HuH-7 (cell line): Measurements from ENCODE around the gene CABLES1.
"Not testable (repeated sequence)": the region's sequence is repeated elsewhere in the genome, so short reads cannot be mapped to it uniquely, and the experiment has no call there.

Source experiments
- DNase-seq: peaks from one replicate; pipeline ENCODE4 v3.0.0; 2011; ENCODE audit warnings: low spot score

CABLES1 gene

DNA sequence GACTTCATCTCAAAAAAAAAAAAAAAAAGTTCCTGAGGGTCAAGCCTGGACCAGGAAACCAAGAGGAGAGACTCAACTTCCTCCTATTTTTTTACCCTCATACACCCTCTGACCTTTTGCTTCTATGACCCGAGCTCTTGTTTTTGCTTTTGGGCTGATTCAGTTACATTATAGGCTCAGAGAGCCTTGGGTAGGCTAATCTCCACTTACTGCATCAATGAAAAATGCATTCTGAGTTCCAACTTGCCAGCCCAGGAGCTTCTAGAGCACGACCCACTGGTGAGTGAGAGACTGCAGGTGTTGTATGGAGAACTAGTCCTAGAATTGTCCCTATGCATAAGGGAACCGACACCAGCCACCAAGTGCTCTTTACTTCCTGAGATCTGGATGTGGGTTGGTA, 91.1 kb downstream of the CABLES1 start:
- DNase-seq: no peak

DNA sequence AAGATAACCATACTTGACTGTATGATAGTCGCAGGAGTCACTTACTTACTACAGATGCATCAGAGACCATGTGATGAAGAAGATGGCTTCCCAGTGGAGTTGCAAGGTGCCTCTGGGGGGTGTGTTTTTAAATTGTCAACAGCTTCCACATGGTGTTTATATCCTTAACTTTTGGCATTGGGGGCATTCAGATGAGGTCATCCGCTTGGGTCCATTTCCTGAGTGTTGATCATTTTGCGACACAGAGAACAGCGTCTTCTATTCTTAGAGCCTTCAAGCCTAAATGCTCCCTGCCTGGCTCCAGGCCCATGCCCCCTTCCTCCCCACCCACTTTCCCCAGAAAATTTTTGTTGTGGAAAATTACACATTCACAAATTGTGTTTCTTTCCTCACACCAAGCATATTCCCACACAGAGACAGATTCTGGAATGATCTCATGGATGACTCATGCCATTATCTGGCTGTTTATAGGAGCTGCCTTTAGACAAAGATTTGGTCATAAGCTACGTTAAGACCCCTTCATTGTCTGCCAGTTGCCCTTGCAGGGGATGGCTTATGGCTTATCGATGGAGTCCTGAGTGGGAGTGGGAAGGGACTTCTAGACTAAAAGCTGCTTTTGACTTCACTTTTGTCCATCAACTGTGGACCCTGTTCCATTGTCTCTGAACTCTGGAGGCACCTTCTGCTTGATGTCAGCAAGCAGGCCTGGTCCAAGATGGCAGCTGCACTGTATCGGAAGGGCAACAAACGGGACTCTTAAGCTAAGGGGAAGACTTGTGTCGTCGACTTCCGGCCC, 91.8 kb downstream of the CABLES1 start:
- no peak for DNase-seq

DNA sequence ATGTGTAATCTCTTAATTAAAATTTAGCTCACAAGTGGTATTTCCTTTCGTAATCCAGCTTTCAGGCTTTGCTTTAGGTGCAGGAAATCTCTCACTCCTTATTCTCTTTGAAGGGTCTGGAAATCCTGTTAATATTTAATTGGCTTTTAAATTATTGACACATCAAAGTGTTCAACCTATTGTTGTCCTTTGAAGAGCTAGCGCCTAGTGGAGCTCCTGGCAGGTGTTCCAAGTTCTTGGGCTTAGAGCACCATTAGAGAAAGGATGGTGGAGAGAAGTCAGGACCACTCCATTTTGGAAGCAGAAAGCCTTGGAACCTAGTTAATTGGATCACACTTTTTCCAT, 92.4 kb downstream of the CABLES1 start:
- no peak for DNase-seq

DNA sequence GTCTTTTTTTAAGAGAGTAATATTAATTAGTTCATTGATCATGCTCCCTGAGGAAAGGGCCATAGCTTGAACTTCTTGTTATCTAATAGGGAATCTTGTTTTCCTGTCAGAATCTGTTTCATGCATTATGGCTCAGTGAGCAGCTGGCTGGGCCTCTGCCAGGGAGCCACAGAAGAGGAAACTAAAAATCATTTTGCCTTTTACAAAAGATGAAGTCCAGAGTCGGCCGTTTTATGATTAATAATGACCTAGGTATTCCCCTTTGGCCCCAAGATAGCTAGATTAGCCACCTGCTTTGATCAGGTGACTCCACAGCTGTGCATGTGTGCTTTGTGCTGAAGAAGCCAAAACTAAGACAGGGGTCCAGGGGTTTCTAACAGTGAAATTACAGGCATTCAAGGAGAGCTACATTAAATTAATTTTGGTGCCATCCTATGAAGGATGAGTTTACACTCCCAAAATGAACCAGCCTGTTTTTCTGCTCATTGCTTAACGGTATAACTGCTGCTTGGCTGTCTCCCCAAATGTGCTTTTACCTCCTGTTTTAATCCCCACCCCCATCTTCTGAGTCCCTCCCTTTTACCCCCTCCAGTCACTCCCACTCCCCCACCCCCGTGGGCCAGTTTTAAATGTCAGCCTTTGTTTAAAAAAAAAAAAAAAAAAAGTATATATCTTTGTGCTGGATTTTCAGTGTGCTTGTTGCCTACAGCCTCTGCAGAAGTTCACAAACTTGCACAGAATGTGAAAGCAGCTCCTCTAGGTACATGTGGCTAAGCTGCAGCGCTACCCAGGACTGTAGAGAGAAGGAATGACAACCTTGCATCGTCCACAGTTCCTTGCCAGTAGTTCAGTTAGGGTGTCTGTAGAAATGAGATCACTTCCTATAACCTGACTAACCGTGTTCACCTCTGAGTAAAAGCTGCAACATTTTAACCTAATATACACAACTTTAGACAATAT, 93.1 kb downstream of the CABLES1 start:
- DNase-seq: no peak

DNA sequence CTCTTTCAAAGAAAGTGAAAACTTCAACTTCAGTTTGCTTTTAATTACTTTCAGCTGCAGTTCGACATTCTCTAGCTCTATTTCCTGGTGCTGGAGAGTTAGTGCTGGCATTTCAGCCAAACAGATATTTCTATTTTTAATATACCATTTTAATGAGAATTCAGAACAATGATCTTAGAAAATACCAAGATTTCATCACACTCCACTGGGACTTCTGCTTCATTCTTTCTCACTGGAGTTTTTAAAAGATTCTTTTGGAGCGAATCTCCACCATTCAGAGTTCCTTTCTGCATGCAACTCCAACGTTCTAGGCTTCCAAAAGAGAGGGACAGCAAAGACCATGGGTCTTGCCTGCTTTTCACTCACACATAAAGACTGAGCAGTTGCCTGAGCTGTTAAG, 94.2 kb downstream of the CABLES1 start:
- DNase-seq: no peak

DNA sequence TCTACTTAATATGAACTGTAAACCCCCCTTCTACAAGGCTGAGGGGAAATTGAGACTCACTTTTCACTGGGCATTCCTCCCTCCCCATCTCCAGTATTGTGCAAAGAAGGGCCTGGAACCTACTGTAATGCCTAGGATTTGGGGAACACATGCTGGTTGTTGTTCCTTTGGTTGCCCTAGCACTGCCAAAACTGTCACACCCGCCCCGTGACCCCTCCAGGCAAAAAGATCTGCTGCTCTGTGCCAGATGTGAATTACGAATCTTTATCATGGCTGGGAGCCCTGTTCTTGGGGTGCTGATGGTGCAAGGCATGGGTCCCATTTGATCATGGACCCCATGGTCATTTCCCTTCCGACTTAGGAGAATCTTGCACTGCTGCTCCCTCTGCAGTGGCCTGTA, 95.4 kb downstream of the CABLES1 start:
- DNase-seq: no peak

DNA sequence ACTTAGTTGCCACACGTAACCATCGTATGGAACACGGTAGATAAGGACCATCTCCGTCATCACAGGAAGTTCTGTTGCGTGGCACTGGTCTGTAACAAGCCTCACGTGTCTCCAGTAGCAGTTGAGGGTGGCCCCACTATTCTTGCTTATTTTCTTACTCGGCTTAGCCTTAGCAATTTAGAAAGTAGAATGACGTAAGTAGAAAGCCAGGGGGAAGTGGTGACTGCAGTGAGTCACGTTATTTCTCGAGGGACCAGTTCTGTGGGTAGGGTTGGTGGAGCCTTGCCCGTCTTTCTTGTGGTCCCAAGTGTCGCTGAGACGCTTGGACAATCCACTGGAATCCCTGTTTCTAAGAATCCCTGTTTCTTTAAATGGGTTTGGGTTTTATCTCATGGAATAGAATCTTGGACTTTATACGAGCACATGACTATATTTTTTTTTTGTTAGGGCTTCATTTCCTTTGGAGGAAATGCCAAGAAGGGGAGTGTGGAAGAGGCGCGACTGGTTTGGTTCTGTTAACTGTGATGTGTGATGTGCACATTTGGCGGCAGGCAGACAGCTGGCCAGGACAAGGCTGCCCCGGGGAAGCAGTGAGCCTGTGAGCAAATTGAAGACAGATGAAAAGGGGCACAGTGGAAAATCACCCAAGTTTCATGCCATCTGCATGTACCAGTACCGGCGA, 96.2 kb downstream of the CABLES1 start:
- DNase-seq: no peak

DNA sequence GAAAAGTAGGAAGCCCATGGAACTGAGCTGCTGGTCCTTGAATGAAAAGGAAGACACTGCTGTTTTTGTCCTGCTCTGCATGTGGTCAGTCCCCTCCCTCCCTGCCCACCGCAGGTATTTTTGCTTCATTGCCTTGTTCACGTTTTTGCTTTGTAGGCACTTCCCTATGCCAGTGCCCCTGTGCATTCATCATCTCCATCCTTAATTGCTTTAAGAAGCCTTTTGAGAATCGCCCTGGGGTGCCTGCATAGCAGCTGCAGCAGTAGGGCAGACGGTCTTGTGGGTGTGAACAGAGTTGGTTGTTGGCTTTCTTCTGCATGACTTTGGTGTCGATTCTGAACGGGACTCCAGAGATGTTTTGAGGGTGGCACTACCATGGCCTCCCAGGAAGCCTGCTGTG, 97.0 kb downstream of the CABLES1 start:
- DNase-seq: no peak

DNA sequence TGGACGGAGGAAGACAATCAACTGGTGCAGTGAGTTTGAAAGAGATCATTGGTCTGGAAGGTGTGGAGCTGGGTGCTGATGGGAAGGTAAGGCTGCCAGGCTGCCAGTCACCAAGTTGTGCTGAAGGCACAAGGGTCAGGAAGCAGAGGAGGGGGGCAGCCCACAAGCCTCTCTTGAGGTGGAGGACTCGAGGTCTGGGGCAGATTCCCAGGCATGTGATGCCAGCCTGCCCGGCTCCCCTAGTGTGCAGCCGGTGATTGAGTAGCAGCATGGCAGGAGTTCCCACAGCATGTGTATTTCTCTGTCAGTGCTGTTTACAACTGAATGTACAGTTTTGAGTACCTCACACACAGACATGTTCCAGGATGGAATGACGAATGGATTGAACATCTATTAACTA, 99.3 kb downstream of the CABLES1 start:
- DNase-seq: no peak

DNA sequence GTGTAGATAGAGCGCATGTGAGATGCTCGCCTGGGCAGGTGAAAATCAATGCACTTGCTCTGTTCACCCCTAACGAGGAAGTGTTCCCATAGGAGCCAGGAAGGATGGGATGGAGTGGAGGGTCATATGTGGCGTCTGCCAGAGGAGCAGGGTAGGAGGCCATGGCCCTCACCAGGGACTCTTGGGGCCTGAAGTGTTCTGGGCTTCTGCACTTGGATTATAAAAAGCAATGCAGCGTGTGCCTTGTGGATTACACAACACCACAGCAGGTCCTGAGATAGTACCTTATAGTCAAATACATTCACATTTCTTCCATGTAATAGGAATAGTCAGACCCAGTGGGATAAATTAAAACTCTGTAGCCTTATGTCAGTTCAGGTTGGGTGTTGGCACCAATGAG, 100.1 kb downstream of the CABLES1 start:
- DNase-seq: no peak

DNA sequence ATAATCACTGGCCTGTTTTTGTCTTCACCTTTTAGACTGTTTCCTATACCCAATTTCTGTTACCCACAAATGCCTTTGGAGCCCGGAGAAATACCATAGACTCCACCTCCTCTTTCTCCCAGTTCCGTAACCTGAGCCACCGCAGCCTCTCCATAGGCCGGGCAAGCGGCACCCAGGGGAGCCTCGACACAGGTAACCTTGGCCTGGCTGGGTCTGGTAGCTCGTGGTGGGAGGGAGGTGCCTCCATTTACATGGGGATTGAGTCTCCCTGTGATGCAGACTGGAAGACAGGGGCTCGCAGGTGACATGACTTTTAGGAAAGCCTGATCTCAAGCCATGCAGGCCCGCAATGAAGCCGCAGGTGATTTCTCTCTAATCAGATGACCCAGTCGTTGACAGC, 100.6 kb downstream of the CABLES1 start:
- no peak for DNase-seq

DNA sequence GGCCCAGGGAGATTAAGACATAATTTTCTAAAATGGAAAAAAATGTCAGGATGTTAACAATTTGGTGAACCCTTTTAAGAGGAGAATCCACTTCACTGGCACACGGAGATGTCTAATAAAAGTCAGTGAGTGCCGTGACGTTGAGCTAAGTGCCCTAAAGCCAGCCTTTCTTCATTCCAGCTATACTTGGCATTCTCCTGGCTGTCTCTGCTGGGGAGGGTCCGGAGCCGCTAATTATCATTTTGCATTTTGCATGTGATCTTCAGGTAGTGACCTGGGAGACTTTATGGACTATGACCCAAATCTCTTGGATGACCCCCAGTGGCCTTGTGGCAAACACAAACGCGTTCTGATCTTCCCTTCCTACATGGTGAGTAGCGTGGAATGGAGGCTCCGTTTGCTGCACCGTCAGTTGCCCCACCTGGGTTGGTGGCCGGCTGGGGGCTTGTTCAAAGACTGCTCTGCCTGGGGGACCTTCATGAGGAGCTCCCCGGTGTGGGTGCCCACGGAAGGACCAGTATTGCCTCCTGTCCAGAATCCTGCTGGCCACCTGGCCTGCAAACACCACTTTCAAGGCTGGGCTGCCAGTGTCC, 101.7 kb downstream of the CABLES1 start:
- no peak for DNase-seq

DNA sequence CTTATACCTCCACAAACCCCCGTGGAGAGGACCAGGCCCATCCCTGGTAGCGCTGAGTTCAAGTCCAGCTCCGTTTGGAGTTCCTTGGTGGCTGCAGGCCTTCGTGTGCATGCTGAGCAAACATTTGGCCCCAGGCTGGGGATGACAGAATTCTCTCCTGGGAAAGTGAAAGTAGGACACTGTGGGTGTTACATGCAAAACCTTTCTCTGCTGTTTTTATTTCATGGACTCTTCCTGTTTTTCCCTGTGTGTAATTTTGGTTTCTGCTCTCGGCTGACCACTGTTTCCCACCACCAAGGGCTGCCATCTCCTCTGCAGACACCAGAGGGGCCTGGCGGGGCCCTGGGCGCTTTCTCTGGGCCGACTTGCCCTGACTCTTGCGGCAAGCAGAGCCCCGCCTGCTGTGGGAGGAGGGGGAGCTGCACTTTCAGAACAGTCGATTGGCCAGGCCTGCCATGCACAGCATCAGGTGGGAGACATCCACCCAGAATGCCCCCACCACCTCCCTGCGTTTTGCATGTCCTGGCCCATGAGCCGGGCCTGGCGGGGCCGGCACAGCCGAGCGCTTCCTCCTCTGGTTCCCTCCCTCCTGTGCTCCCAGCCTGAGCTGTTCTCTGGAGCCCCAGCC, 102.4 kb downstream of the CABLES1 start:
- peak; percentile 18 for DNase-seq

DNA sequence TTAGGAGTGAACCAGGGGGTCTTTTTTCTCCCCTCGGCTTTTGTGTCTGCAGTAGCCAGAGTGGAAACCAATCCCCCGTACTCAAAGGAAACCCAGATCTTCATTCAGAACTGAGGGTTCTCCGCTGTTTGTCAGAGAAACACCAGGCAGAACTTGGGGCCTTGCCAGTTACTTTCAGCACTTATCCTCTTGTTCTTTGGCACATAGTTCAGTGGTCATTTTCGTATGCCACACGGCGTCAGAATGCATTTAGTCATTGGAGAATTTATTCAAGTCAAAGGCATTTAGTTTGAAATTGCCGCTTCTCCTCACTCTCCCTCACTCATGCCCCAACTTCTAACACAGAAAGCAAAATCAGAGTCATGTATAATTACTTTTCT, 102.9 kb downstream of the CABLES1 start:
- no peak for DNase-seq

DNA sequence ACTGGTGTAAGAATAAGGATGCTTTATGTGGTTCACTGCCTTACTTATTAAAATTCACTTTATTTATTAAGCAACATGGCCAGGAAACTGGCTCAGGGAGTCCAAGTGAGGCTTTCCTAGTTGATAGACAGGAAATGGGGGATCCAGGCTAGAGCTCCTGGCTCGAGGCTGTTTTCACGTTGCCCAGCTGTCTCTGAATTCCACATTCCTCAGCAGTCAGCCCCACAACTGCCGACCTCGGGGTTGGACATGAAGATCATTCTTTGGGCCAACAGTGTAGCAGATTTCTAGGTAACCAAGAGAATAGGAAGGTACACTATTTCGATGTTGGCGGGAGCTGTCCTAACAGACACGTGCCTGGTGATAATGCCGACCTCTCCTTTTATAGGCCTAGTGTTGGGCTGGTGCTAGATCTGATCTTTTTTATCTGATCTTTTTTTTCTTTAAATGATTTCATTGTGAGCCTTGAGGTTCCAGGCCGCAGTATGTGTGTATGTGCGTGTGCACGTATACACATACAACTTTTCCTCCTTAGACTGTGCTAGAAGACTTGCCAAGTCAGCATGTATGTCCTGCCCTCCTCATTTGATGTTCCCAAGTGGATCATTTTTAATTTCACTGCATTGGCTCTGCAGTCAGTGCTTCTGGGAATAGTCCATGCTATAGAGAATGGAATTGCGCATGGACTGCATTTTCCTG, 103.5 kb downstream of the CABLES1 start:
- DNase-seq: no peak

DNA sequence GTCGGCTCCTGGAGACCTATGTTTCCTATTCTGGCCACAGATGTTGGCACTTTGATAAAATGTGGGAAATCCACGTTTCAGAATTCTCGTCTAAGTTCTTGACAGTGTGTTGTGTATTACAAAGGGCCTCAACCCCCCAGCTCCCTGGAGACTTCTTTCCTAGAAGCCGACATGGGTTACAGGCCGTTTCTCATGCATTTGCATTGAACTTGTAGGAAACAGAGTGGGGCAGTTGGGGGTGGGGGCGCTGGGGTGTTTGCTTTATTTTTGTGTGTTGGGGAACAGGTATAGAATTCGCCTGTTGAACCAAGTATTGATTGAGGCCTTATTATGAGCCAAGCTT, 104.0 kb downstream of the CABLES1 start:
- DNase-seq: no peak

DNA sequence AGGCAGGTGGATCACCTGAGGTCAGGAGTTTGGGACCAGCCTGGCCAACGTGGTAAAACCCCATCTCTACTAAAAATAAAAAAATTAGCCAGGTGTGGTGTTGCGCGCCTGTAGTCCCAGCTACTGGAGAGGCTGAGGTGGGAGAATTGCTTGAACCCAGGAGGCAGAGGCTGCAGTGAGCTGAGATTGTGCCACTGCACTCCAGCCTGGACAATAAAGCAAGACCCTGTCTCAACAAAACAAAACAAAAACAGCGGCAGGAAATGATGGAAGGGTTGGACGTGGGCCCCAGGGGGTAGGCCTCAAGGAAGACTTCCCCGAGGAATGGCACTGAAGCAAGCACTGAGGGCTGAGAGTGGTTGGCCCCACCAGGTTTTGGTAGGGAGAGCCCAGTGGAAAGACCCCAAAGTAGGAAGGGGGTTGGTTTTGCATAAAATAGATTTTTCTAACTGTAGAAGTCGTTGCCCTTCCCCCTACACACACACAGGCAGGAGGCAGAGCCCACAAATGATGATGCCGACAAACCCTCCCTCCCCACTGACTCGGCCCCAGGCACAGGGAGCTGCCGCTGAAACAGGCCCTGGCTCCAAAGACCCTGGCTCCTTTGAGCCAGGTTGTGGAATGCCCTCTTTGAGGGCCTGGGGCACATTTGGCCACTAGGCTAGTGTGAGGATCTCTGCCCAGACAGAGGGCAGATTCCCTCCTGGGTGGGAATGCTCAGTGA, 104.8 kb downstream of the CABLES1 start:
- no peak for DNase-seq

DNA sequence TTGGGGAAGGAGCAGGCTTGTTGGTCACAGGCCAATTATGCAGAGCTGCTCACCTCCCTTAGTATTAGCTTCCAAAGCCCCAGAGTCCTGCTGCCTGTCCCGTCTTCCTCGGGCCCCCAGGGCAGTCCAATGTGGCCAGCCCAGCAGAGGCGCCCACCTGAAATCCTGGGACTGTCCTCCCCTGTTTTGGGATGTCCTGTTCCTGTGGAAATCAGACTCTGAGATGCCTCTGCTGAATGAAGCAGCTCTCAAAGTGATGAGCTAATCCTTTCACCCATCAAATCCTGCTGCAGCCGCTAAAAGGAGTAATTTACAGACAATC, 105.3 kb downstream of the CABLES1 start:
- no peak for DNase-seq

DNA sequence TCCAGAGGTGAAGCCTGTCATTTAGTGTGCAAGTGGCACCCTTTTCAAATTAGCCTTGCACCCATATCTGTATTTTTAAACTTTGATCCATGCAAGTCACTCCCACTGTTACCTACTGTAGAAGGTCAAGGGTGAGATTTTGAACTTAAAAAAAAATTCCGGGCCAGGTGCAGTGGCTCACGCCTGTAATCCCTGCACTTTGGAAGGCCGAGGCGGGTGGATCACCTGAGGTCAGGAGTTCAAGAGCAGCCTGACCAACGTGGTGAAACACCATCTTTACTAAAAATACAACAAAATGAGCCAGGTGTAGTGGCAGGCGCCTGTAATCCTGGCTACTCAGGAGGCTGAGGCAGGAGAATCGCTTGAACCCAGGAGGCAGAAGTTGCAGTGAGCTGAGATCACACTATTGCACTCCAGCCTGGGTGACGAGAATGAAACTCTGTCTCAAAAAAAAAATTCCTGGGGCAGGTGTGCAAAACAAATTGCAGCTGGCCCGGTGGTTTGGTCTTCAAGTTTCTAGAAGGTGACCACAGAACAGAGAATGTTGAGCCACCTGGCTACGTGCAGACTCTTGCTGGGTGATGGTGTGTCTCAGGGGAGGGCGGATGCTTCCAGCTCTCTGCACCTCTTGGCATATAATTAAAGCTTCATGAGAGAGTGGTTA, 106.7 kb downstream of the CABLES1 start:
- DNase-seq: not testable (repeated sequence)

DNA sequence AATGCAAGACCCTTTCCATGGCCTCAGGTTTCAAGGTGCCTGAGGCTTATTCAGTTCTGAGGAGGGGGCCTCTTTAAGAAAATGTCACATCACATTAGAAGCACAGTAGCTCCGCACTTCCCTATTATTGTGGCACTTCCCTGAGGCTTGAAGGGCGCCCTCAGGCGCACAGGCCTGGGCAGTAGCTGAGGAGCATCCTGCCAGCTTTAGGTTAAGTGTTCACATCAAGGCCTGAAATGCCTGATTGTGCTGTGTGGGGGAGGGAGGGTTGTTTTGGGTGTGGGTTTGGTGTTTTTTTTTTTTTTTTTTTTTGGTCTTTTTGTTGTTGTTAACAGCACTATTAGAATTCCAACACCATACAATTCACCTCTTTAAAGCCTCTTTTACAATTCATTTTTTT, 107.9 kb downstream of the CABLES1 start:
- DNase-seq: no peak
